ENCODE results near the gene SARDH.

Gene SARDH

GRCh38 chr9:133712221-133713100 lies 25.7 kb downstream of the SARDH start:
- DNase-seq: no peak

DNA sequence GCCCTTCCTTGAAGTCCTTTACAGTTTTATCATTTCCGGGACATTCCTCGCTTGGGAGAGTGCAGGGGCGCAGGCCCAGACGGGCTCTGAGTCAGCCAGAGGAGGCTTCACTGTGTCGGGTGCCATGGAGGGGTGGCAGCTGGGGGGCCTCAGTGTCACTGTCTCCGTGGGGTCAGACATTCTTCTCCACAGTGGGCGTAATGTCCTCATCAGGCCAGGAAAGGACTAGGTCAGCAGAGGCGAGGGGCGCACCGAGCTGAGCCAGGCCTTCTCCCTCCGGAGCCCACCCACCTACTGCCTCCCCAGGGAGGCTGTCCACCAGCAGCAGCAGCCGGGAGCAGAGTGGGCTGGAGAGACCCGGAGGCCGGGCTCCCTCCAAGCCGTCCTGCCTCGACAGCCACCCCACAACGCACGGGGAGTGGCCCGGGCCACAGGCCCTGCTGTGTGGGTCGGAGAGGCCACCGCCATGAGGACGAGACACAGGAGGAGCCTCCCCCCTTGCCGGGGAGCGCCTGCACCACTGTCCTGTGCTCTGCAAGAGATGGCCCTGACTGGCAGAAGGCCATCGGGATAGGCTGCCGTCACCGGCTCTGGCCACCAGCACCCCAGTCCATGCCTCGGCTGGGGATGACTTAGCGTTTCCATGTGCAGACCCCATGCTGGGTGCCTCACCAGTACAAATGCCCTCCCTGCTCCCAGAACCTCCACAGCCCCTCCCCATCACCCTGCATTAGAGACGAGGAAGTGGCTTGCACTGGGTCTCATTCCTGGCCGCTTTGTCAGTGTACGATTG lies 26.5 kb downstream of the SARDH start:
- DNase-seq: no peak

GRCh38 chr9:133710661-133711427 lies 27.3 kb downstream of the SARDH start:
- no peak for DNase-seq

DNA sequence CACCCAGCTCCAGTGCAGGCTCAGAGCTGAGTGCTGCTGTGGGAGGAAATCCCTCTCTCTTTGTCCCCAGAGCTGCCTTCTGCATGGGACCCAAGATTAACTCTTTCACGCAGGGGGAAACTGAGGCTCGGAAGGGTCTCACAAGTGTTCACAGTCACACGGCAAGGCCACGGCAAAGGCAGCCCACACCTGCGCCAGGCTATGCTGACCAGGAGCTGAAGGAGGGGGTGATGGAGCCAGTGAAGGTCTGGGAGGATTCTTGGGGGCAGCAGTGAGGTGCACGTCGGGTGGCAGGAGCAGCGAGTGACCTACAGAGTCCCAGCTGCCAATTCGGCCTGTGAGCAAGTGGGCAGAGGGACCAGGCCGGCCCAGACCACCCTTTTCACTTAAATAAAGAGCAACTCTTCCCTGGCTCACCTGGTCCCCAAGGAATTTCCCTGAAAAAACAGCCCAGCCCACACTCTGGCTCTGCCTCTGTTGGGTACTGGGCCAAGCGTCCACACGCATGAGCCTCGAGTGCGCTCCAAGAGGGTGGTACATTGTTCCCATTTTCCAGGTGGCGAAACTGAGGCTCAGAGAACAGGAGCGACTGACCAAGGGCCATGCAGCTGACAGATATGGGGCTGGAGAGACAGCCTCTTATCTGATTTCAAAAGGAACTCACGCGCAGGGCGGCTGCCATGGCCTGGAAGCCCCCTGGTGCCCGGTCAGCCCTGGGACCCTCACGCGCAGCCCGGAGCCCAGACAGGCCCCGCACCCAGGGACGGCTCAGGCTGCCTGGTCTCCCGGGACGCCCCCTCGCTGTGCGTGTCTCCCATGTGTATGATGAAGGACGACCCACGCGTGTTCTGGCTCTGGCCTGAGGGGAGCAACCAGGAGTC lies 28.2 kb downstream of the SARDH start:
- no peak for DNase-seq

GRCh38 chr9:133709015-133709611 lies 29.0 kb downstream of the SARDH start:
- DNase-seq: no peak

- DNase-seq: no peak
Observed at GRCh38 chr9:133708246-133709014, 29.7 kb downstream of the SARDH start.

DNA sequence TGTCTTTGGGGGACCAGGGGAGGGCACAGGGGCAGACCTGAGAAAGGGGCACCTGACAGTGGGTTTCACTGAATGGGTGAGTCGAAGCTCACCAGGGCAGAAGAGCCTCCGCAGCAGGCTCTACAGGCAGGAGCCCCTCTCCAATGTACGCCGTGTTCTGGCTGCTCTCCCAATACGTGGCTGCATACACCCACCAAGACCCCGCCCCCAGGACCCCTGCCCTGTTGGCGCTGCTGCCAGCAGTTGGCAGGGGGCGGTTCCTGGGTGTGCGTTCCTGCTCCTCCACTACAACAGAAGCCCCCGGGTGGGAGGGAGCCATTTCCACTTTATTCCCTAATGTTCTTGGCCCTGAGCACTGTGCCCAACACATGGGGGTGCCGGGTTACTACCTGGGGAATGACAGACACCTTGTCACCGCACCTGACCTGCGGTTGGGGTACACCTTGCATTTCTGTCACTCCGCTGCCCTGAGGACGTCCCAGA lies 30.3 kb downstream of the SARDH start:
- DNase-seq: no peak

DNA sequence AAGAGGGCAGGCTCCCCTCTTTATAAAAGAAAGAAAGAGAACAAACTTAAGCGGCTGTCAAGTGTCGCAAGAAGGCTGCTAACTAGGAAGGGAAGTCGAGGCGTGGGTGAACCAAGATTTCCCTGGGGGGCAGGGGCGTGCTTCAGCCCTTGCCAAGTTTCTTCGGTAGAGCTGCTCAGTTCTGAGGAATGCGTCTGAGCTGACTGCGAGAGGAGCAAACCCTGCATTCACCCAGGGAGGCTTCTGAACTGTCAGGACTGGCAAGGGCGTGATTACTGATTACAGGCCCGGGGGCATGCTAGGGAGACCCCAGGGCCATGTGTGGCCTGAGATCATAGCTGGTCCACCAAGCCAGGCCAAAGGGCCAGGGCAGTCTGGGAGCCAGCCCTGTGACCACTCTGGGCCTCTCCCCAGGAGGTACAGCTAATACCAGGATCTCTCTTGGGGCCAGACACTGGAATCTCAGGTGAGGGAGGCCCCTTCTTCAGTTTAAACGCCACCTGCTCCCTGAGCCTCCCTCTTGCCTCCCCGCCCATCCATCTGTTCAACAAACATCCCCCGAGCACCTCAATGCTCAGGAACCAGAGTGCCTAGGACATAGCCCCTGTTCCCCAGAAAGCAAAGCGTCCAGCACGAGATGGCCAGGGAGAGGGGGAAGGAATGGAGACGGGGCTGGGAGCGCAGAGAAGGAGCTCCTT lies 30.9 kb downstream of the SARDH start:
- no peak for DNase-seq

DNA sequence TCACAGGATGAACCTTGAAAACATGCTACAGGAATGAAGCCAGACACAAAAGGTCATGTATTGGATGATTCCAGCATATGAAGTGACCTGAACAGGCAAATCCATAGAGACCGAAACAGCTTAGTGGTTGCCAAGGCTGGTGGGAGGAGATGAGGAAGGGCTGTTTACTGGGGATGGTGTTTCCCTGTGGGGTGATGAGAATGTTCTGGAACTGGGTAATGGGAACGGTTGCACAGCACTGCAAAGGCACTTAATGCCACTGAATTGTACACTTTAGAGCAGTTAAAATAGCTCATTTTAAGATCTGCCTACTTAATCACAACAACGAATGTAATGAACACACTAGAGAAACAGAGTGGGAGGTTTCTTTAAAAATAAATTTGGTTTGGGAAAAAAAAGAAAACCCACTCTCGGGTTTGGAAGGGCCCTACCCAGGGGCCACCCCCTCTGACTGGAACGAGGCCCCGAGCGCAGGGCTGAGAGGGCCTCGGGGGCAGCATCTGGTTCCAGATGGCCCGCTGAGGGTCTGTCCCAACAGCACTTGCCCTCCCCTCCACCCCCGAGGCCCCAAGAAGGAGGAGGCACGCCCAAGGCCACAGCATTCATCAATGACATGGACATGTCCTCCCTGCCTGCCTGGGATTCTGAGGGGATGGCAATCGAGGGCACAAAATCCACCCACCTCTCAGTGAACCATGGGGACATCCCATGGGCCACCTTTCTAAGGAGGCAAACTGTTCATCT lies 31.7 kb downstream of the SARDH start:
- DNase-seq: no peak

DNA sequence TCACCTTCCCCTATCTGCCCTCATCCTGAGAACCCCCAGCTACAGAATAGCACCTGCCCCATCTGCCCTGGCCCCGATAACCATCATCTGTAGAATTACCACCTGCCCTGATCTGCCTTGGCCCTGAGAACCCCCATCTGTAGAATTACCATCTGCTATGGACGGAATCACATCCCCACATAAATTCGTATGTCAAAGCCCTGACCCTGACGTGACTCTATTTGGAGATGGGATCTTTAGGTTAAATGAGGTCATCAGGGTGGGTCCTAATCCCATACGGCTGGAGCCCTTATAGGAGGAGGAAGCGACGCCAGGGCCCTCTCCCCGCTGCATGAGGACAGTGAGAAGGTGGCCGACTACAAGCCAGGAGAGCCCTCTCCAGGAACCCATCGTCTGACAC lies 32.6 kb downstream of the SARDH start:
- no peak for DNase-seq

- DNase-seq: no peak
Observed at GRCh38 chr9:133704711-133705181, 33.4 kb downstream of the SARDH start.

- DNase-seq: no peak
Observed at GRCh38 chr9:133703591-133704399, 34.4 kb downstream of the SARDH start.

DNA sequence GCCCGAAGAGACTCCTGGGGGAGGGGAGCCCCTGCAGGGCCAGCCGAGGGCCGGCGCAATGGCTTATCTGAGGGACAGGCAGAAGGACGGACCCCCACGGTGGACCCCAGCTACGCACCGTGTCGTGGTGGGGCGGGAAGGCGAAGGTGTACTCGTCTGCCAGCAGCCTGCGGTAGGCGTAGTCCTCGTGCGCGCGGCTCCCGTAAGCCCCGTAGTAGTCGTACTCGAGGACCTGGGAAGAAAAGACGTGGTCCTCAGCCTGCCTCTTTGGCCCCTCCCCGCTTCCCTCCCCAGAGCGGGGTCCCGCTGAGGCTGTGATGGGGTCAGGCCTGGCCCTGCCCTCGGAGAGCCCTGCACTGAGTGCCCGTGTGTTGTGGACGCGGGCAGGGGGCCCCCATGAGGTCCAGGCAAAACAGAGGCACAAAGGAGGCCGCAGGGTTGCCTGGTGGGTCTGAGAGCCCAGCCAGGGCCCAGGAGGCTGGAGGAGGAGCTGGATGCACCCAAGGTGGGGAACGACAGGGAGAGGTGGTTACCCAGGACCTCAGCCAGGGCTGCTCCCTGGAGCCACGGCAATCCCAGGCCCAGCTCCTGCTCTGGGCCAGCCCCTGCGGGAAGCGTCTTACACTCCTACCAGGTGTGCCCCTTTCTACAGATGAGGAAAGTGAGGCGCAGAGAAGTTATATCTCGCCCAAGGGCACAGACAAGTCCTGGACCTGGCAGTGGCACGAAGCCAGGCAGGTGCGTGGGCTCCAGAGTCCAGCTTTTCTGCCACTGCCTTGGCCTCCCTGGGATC lies 35.2 kb downstream of the SARDH start:
- no peak for DNase-seq

DNA sequence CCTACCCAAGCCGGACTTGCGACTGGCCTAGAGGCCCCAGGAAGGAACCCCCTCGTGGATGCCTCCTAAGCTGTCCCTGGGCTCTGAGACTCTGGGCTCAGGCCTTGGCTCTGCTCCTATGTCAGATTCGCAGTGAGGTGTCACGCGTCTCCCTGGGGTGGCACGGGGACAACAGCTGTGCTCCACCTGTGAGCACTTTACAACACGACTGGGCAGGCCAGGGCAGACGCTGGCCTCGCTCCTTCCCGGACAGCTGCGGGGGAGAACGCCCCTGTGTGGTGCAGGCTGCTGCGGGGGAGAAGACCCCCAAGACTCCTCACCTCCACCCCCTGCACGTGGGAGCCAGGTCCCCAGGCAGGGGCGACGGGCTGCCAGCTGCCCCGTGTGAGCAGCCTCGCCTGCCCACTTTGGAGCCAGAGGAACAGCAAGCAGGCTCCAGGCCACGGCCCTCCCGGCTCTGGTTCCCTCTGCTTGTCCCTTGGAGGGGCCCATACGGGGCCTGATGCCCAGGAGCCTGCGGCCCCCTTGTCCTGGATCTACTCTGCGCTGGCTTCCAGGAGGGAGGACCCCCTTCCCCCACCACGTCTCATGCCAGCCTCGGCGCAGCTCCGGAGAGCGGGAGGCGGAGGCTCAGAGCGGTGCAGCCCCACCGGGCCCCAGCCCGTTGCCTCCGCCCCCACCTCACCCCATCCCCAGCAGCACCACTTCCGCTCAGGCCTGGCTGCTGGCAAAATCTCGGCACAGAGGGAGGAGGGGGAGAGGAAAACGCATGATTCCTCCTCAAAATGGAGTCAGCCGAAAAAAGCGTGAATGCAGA lies 36.0 kb downstream of the SARDH start:
- DNase-seq: peak; percentile 64

- peak; percentile 22 for DNase-seq
Observed at GRCh38 chr9:133701321-133701980, 36.7 kb downstream of the SARDH start.

DNA sequence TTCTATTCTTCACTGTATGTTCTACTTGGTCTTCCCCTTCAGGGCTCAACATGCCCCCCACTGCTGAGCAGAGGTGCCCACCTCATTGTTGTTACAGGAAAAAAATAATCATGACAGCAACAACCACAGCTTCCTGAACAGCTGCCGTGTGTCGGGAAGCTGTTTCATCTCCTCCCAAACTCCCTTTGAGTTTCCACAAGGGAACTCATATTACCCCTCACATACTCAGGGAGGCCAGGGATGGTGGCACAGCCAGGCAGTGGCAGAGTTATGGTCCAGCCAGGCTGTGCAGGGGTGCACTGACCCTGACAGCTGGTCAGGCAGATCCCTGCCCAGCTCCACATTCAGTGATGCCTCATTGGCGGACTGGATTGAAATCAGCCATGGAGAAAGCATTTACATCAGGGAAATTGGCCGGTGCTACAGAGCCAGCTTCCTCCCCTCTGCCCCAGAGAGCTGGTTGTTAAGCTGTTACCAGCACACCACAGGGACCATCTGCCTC lies 37.3 kb downstream of the SARDH start:
- DNase-seq: no peak
